Ectodermal cell (in vitro differentiated cells): Measurements from ENCODE around the gene ACE.

Source experiments
- H3K27ac ChIP-seq: 2 replicates; pipeline ENCODE4 v1.7.0; 2013; ENCODE audit warnings: mild to moderate bottlenecking, low read depth, low read length; ENCODE audit not compliant: insufficient read depth, poor library complexity, severe bottlenecking
- H3K27me3 ChIP-seq: 2 replicates; pipeline ENCODE4 v1.7.0; 2013; ENCODE audit warnings: mild to moderate bottlenecking, low read length; ENCODE audit not compliant: insufficient read depth, control insufficient read depth, poor library complexity, severe bottlenecking
- H3K36me3 ChIP-seq: one replicate; pipeline ENCODE4 v1.7.0; 2013; ENCODE audit warnings: low read length; ENCODE audit not compliant: control insufficient read depth, insufficient read depth
- H3K4me1 ChIP-seq: one replicate; pipeline ENCODE4 v1.7.0; 2013; ENCODE audit warnings: low read length; ENCODE audit not compliant: control insufficient read depth, insufficient read depth
- H3K4me3 ChIP-seq: 2 replicates; pipeline ENCODE4 v1.7.0; 2013; ENCODE audit warnings: low read depth, low read length, control low read depth; ENCODE audit not compliant: insufficient read depth
- H3K9me3 ChIP-seq: 2 replicates; pipeline ENCODE4 v1.7.0; 2013; ENCODE audit warnings: mild to moderate bottlenecking, low read length, moderate library complexity; ENCODE audit not compliant: control insufficient read depth
- WGBS, 2 experiments: methylation state at CpG; one replicate each; pipeline ENCODE4 v1.1.7; 2013; ENCODE audit warnings: missing lambda C conversion rate in 2 of 2; 5-methylcytosine and 5-hydroxymethylcytosine counted together

Gene ACE

DNA sequence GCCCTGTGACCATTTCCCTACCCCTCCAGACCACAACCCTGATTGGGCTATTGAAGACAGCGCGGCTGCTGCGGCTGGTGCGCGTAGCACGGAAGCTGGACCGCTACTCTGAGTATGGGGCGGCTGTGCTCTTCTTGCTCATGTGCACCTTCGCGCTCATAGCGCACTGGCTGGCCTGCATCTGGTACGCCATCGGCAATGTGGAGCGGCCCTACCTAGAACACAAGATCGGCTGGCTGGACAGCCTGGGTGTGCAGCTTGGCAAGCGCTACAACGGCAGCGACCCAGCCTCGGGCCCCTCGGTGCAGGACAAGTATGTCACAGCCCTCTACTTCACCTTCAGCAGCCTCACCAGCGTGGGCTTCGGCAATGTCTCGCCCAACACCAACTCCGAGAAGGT lies 58.8 kb downstream of the ACE start:
- WGBS, 2 experiments: 95 to 96% methylated on average over 24 of the region's 24 CpGs
- H3K36me3 ChIP-seq: no peaks in the 10 kb centered on the region
- no peak overlapping the region for H3K27ac ChIP-seq
- H3K27me3 ChIP-seq: peaks cover 30% of the 10 kb centered on the region
- H3K4me3 ChIP-seq: no peak overlapping the region
- H3K4me1 ChIP-seq: no peaks in the 10 kb centered on the region
- no peaks in the 10 kb centered on the region for H3K9me3 ChIP-seq

GRCh38 chr17:63537001-63537400 lies 60.1 kb downstream of the ACE start:
- WGBS, 2 experiments: 91 to 94% methylated on average over 4 of the region's 4 CpGs
- Histone ChIP-seq H3K9me3 (no peaks in the 10 kb centered on the region), H3K27me3 (peaks cover 30% of the 10 kb centered on the region)

GRCh38 chr17:63537991-63538692 lies 61.3 kb downstream of the ACE start:
- Histone ChIP-seq H3K27ac (no peak overlapping the region), H3K9me3 (no peaks in the 10 kb centered on the region), H3K27me3 (peaks cover 30% of the 10 kb centered on the region), H3K36me3 (no peaks in the 10 kb centered on the region), H3K4me1 (no peaks in the 10 kb centered on the region), H3K4me3 (no peak overlapping the region)
- WGBS, 2 experiments: 33 to 40% methylated on average over 62 of the region's 62 CpGs

More at GRCh38 chr17:63537001-63537400, 60.1 kb downstream of the ACE start:
- no peak overlapping the region for H3K4me3 ChIP-seq
- no peaks in the 10 kb centered on the region for H3K36me3 ChIP-seq
- H3K27ac ChIP-seq: no peak overlapping the region
- no peaks in the 10 kb centered on the region for H3K4me1 ChIP-seq

GRCh38 chr17:63538693-63539595 lies 62.1 kb downstream of the ACE start:
- H3K4me3 ChIP-seq: no peak overlapping the region
- no peaks in the 10 kb centered on the region for H3K9me3 ChIP-seq
- H3K4me1 ChIP-seq: peaks cover 7% of the 10 kb centered on the region
- H3K27ac ChIP-seq: no peak overlapping the region
- H3K36me3 ChIP-seq: no peaks in the 10 kb centered on the region
- WGBS, 2 experiments: 84 to 86% methylated on average over 9 of the region's 9 CpGs
- H3K27me3 ChIP-seq: peaks cover 30% of the 10 kb centered on the region

- Histone ChIP-seq H3K4me1 (peaks cover 8% of the 10 kb centered on the region), H3K27ac (no peak overlapping the region), H3K36me3 (no peaks in the 10 kb centered on the region), H3K9me3 (no peaks in the 10 kb centered on the region), H3K27me3 (peaks cover 30% of the 10 kb centered on the region), H3K4me3 (no peak overlapping the region)
- WGBS, 2 experiments: 71 to 75% methylated on average over 4 of the region's 4 CpGs
Observed at GRCh38 chr17:63540590-63540989, 63.7 kb downstream of the ACE start.

DNA sequence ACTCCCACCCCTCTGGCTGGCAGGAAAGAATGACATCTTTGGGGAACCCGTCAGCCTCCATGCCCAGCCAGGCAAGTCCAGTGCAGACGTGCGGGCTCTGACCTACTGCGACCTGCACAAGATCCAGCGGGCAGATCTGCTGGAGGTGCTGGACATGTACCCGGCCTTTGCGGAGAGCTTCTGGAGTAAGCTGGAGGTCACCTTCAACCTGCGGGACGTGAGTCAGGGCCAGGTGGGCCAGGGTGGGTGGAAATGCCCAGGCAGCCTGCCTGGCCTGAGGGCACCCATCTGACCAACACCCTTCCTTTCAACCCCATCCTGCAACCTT lies 65.3 kb downstream of the ACE start:
- 94 to 97% methylated on average over 9 of the region's 9 CpGs for WGBS, 2 experiments
- no peaks in the 10 kb centered on the region for H3K9me3 ChIP-seq
- peaks cover 27% of the 10 kb centered on the region for H3K27me3 ChIP-seq
- H3K27ac ChIP-seq: no peak overlapping the region
- peaks cover 8% of the 10 kb centered on the region for H3K4me1 ChIP-seq
- H3K36me3 ChIP-seq: no peaks in the 10 kb centered on the region
- H3K4me3 ChIP-seq: no peak overlapping the region

DNA sequence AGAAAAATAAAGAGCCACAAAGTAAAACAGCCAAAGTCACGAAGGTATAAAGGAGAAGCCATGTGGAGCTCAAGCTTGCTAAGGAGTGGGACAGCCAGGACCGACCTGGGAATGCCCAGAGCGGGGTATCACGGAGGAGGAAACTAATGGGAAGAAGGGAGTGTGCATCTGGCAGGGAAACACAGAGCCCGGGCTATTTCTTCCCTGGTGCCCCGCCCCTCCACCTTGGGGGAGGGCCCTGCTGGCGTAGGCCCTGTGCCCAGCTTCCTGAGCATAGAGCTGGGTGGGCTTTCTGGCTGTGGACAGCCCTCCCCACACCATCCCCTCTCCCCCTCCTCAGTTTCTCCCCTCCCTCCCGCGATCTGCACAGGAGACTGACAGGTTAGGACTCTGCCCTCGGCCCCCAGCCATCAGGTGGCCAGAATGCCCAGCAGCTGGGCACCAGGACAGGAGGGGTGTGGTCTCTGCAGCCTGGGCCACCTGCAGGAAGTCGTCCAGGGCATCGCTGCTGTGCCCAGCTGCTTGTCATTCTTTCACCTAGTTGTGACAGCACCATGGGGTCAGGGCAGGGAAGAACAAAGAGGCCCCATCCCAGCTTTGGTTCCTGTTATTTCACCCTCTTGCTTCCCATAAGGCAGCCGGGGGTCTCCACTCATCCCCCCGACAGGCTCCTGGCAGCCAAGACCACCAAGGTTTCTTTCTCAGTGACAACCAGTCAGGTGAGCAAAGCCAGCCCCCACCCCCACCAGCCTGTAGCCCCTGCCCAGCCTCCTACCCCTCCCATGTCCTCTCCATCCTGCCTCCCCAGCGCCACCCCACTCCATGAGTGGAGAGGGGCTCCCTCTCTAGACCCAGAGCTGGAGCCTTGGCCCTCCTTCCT lies 66.3 kb downstream of the ACE start:
- Histone ChIP-seq H3K4me3 (no peak overlapping the region), H3K27ac (no peak overlapping the region), H3K27me3 (peaks cover 17% of the 10 kb centered on the region), H3K4me1 (peaks cover 8% of the 10 kb centered on the region), H3K9me3 (no peaks in the 10 kb centered on the region), H3K36me3 (no peaks in the 10 kb centered on the region)
- 72 to 75% methylated on average over 15 of the region's 15 CpGs for WGBS, 2 experiments

- no peaks in the 10 kb centered on the region for H3K36me3 ChIP-seq
- no peak overlapping the region for H3K27ac ChIP-seq
- no peaks in the 10 kb centered on the region for H3K9me3 ChIP-seq
- H3K4me3 ChIP-seq: no peak overlapping the region
- peaks cover 8% of the 10 kb centered on the region for H3K4me1 ChIP-seq
- H3K27me3 ChIP-seq: peaks cover 10% of the 10 kb centered on the region
Observed at GRCh38 chr17:63543822-63544420, 67.1 kb downstream of the ACE start.

- 91 to 92% methylated on average over 13 of the region's 13 CpGs for WGBS, 2 experiments
- Histone ChIP-seq H3K27me3 (peaks cover 2% of the 10 kb centered on the region), H3K27ac (no peak overlapping the region), H3K36me3 (no peaks in the 10 kb centered on the region), H3K9me3 (no peaks in the 10 kb centered on the region), H3K4me1 (peaks cover 8% of the 10 kb centered on the region), H3K4me3 (no peak overlapping the region)
Observed at GRCh38 chr17:63544467-63545301, 67.8 kb downstream of the ACE start.
